AG04450 (cell line): Measurements from ENCODE around the gene GSC. TPM values are rescaled to one million over a fixed set of nuclear protein-coding genes. Genes with fewer than 3 reads are reported as not detected.
"Not testable (repeated sequence)": the region's sequence is repeated elsewhere in the genome, so short reads cannot be mapped to it uniquely, and the experiment has no call there.

Source experiments
- CTCF ChIA-PET: fragments of 300-600, 350-600 bp; formaldehyde crosslinking; extraction: SDS; loops from one replicate; lab custom pipeline; 2022; ENCODE audit warnings: antibody characterized with exemption, inconsistent platforms; lab: Charles Lee
- POLR2A ChIA-PET: fragments of 350-600 bp; formaldehyde crosslinking; extraction: SDS; loops from one replicate; lab custom pipeline; 2021; ENCODE audit warnings: antibody characterized with exemption, inconsistent platforms; lab: Yijun Ruan, JAX
- DNase-seq: peaks from one replicate; pipeline ENCODE4 v3.0.0-alpha.2; 2011; ENCODE audit warnings: low read depth, low spot score
- H3K27ac ChIP-seq: one replicate; pipeline ENCODE4 v1.5.1; 2012; ENCODE audit warnings: low read depth, low read length, control low read depth
- H3K27me3 ChIP-seq: one replicate; pipeline ENCODE4 v1.6.0; 2012; ENCODE audit warnings: low read length; ENCODE audit not compliant: control insufficient read depth, insufficient read depth
- H3K4me3 ChIP-seq: 2 replicates; pipeline ENCODE4 v1.5.1; 2011; ENCODE audit warnings: mild to moderate bottlenecking, low read depth, low read length, control low read depth
- H3K9me3 ChIP-seq: 2 replicates; pipeline ENCODE4 v1.5.1; 2012; ENCODE audit warnings: low read length; ENCODE audit not compliant: control insufficient read depth, insufficient read depth
- polyA plus RNA-seq: library from polyadenylated mRNA; depleted of rRNA; stranded (reverse); fragments of >200 nt; gene quantifications from 2 replicates; pipeline ENCODE4 v1.2.3, GENCODE V29; 2011
- TF ChIP-seq, protein P1 (sequence below): IDR thresholded peaks from 2 replicates; pipeline ENCODE4 v1.5.1; 2011; ENCODE audit warnings: low read depth, low read length, control low read depth, inconsistent platforms

Gene GSC
- polyA plus RNA-seq, 1 experiment: not detected

DNA sequence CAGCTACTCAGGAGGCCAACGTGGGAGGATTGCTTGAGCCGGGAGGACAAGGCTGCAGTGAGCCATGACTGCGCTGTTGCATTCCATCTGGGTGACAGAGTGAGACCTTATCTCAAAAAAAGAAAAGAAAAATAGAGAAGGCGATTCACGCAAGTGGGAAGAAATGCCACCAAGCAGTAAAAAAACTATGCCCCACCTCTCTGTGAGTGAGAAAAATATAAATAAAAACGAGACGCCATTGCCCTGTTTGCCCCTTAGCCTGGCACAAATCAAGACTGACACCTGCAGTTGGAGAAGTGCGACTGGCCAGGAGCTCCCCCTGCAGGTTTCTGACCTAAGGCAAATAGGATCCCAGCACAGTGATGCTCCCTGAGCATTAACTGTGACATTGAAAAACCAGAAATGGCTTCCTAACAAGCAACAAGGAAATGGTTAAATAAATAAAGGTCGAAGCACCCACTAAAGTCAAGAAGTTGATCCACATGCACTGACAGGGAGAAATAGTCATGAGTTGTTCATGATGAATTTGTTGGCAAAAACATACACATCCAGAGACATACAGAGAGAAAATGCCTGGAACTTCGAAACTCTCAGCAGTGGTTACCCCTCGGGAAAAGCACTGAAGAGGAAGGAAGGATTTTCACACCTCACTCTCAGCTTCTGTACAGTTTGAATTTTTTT is 21.1 kb downstream of the GSC start:
- POLR2A ChIA-PET: interaction anchor here (0.6 kb wide), 1 partner anchor 797 kb away, joined by 5 read pairs; no protein-coding TSS in a partner anchor

DNA sequence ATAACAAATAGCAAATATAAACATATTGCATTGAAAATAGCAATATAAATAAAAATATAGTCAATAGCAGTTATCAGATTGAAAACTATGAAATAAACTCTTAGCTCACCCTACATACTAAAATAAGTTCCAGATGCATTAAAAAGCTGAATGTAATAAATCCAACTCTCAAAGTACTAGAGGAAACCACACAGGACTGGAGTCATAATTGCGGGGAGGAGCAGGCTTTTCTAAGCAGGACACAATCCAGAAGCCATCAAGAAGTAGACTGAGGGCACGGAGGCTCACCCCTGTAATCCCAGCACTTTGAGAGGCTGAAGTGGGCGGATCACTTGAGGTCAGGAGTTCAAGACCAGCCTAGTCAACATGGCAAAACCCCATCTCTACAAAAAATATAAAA is 22.2 kb downstream of the GSC start:
- DNase-seq: no peak
- Histone ChIP-seq H3K4me3 (no peak overlapping the region), H3K9me3 (no peaks in the 10 kb centered on the region), H3K27ac (no peak overlapping the region), H3K27me3 (no peaks in the 10 kb centered on the region)
- ChIA-PET CTCF (interaction anchor here (0.7 kb wide), 2 partner anchors 324 to 935 kb away, joined by 3 to 7 read pairs; no protein-coding TSS in a partner anchor), POLR2A (no interaction called here)
- TF ChIP-seq, protein P1, sequence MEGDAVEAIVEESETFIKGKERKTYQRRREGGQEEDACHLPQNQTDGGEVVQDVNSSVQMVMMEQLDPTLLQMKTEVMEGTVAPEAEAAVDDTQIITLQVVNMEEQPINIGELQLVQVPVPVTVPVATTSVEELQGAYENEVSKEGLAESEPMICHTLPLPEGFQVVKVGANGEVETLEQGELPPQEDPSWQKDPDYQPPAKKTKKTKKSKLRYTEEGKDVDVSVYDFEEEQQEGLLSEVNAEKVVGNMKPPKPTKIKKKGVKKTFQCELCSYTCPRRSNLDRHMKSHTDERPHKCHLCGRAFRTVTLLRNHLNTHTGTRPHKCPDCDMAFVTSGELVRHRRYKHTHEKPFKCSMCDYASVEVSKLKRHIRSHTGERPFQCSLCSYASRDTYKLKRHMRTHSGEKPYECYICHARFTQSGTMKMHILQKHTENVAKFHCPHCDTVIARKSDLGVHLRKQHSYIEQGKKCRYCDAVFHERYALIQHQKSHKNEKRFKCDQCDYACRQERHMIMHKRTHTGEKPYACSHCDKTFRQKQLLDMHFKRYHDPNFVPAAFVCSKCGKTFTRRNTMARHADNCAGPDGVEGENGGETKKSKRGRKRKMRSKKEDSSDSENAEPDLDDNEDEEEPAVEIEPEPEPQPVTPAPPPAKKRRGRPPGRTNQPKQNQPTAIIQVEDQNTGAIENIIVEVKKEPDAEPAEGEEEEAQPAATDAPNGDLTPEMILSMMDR: no peak

More for the DNA sequence above, 21.1 kb downstream of the GSC start:
- H3K9me3 ChIP-seq: no peaks in the 10 kb centered on the region
- TF ChIP-seq, protein P1: peak; percentile 50
- CTCF ChIA-PET: no interaction called here
- DNase-seq: no peak
- H3K27ac ChIP-seq: no peak overlapping the region
- no peak overlapping the region for H3K4me3 ChIP-seq
- no peaks in the 10 kb centered on the region for H3K27me3 ChIP-seq

DNA sequence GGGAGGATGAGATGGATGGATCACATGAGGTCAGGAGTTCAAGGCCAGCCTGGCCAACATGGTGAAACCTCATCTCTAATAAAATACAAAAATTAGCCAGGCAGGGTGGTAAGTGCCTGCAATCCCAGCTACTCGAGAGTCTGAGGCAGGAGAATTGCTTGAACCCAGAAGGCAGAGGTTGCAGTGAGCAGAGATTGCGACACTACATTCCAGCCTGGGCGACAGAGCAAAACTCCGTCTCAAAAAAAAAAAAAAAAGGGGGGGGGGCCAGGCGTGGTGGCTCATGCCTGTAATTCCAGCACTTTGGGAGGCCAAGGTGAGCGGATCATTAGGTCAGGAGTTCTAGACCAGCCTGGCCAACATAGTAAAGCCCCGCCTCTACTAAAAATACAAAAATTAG is 22.8 kb downstream of the GSC start:
- H3K4me3 ChIP-seq, H3K9me3 ChIP-seq, H3K27me3 ChIP-seq, DNase-seq, POLR2A ChIA-PET, H3K27ac ChIP-seq: not testable (repeated sequence)
- CTCF ChIA-PET: interaction anchor here (0.7 kb wide), 2 partner anchors 324 to 935 kb away, joined by 3 to 7 read pairs; no protein-coding TSS in a partner anchor

DNA sequence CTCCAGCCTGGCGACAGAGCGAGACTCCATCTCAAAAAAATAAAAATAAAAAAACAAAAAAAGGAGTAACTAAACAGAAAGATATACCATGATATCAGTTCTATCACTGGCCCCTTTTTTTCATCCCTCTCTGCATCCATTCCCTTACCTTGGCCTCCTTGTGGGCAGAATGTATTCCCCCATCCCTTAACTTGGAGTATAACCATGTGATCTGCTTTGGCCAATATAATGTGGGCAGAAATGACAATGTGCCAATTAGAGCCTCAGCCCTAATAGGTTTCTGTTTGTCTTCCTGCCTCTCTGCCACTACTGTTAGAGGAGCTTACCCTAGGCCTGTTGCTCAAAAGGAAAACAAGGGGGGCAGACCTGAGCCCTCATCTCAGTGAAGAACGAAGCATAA is 23.8 kb downstream of the GSC start:
- no peak overlapping the region for H3K27ac ChIP-seq
- POLR2A ChIA-PET: no interaction called here
- no peak overlapping the region for H3K4me3 ChIP-seq
- no peaks in the 10 kb centered on the region for H3K9me3 ChIP-seq
- TF ChIP-seq, protein P1: no peak
- H3K27me3 ChIP-seq: no peaks in the 10 kb centered on the region
- DNase-seq: no peak
- CTCF ChIA-PET: no interaction called here

DNA sequence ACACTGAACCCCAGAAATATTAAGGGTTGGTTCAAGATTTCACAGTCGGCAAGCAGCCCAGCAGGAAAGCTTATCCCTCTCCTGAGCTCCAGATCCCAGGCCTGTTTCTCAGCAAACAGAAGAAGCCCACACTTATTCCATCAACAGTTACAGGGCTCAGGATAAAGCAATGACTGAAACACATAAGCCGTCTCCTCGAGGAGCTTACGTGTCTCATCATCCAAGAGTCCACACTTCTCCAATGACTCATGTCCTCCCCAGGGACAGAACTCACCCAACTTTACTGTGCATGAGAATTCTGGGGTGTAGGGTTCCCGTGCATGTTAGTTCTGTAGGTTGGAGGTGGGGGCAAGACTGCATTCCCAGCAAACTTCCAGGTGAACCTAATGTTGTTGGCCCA is 31.2 kb downstream of the GSC start:
- TF ChIP-seq, protein P1: no peak
- H3K27me3 ChIP-seq: no peaks in the 10 kb centered on the region
- H3K27ac ChIP-seq: no peak overlapping the region
- CTCF ChIA-PET: interaction anchor here (0.6 kb wide), 1 partner anchor 190 kb away, joined by 3 read pairs; no protein-coding TSS in a partner anchor
- no peak overlapping the region for H3K4me3 ChIP-seq
- no peak for DNase-seq
- no peaks in the 10 kb centered on the region for H3K9me3 ChIP-seq
- POLR2A ChIA-PET: no interaction called here
